ENCODE data around the gene MMP24. TPM values are rescaled to one million over a fixed set of nuclear protein-coding genes. Genes with fewer than 3 reads are reported as not detected.

MMP24 gene
- total RNA-seq, 1 experiment from 2014 or later: 7.1 TPM

Other genes with a start within 250 kb of the MMP24 start
- gene TRPC4AP, start 133.9 kb upstream of the MMP24 start, total RNA-seq (2021; ENCODE audit: unreplicated experiment): 48.4 TPM
- gene EDEM2, start 79.4 kb upstream of the MMP24 start, total RNA-seq (2021; ENCODE audit: unreplicated experiment): 34.7 TPM
- gene PROCR, start 54.6 kb upstream of the MMP24 start, total RNA-seq (2021; ENCODE audit: unreplicated experiment): 38.0 TPM
- 83.8 TPM for gene MMP24OS, start 51.4 kb downstream of the MMP24 start, total RNA-seq (2021; ENCODE audit: unreplicated experiment)
- 258 TPM for gene EIF6, start 58.1 kb downstream of the MMP24 start, total RNA-seq (2021; ENCODE audit: unreplicated experiment)
- gene FAM83C, start 65.7 kb downstream of the MMP24 start, total RNA-seq (2021; ENCODE audit: unreplicated experiment): not detected
- gene UQCC1, start 185.3 kb downstream of the MMP24 start, total RNA-seq (2021; ENCODE audit: unreplicated experiment): 58.6 TPM
- 0.26 TPM for gene GDF5, start 211.5 kb downstream of the MMP24 start, total RNA-seq (2021; ENCODE audit: unreplicated experiment)
- gene CEP250, start 228.9 kb downstream of the MMP24 start, total RNA-seq (2021; ENCODE audit: unreplicated experiment): 82.5 TPM

All from Panc1 (cell line).